Daoy (cell line): ENCODE measurements around the gene VEZF1. TPM values are rescaled to one million over a fixed set of nuclear protein-coding genes. Genes with fewer than 3 reads are reported as not detected.
A peak's percentile ranks its signal among the peaks of the same experiment; 100 is the strongest.

ENCODE experiments used
- DNase-seq: peaks from one replicate; pipeline ENCODE4 v3.0.0-alpha.2; 2015; ENCODE audit warnings: low read depth
- total RNA-seq: library from RNA; depleted of rRNA; stranded (reverse); fragments of >200 nt; shearing (Covaris generic); gene quantifications from 2 replicates; pipeline ENCODE4 v1.2.3, GENCODE V29; 2014

Gene VEZF1
- total RNA-seq, 1 experiment from 2014 or later = 33.1 TPM

- no peak for DNase-seq
These were observed 11.0 kb upstream of the VEZF1 start for GRCh38 chr17:57999010-57999495.

GRCh38 chr17:57997085-57997809 is 9.2 kb upstream of the VEZF1 start:
- DNase-seq = no peak

GRCh38 chr17:57995076-57995956 is 7.3 kb upstream of the VEZF1 start:
- DNase-seq = peak; percentile 62

- DNase-seq = no peak
These were observed 6.4 kb upstream of the VEZF1 start for GRCh38 chr17:57994436-57994835.

- DNase-seq = no peak
These were observed 5.7 kb upstream of the VEZF1 start for GRCh38 chr17:57993471-57994365.

GRCh38 chr17:57991537-57991936 is 3.5 kb upstream of the VEZF1 start:
- DNase-seq = no peak

GRCh38 chr17:57990037-57990436 is 2.0 kb upstream of the VEZF1 start:
- no peak for DNase-seq

GRCh38 chr17:57988301-57989250 is 522 bp upstream of the VEZF1 start:
- DNase-seq = peak; percentile 73

GRCh38 chr17:57986841-57987580 is 1.0 kb downstream of the VEZF1 start:
- DNase-seq = peak; percentile 75

- DNase-seq = peak; percentile 59
These were observed 2.4 kb downstream of the VEZF1 start for GRCh38 chr17:57985675-57985974.

- no peak for DNase-seq
These were observed 2.9 kb downstream of the VEZF1 start for GRCh38 chr17:57984936-57985674.

GRCh38 chr17:57984261-57984890 is 3.7 kb downstream of the VEZF1 start:
- no peak for DNase-seq

GRCh38 chr17:57983446-57983845 is 4.6 kb downstream of the VEZF1 start:
- DNase-seq = no peak

GRCh38 chr17:57982452-57983170 is 5.4 kb downstream of the VEZF1 start:
- DNase-seq = no peak

GRCh38 chr17:57980522-57980921 is 7.5 kb downstream of the VEZF1 start:
- no peak for DNase-seq

- no peak for DNase-seq
These were observed 9.0 kb downstream of the VEZF1 start for GRCh38 chr17:57979076-57979475.

GRCh38 chr17:57976594-57976993 is 11.5 kb downstream of the VEZF1 start:
- DNase-seq = no peak

GRCh38 chr17:57975044-57975443 is 13.0 kb downstream of the VEZF1 start:
- no peak for DNase-seq
